H1 (cell line): ENCODE data around the gene USP1. TPM values are rescaled to one million over a fixed set of nuclear protein-coding genes. Genes with fewer than 3 reads are reported as not detected.

Experiments
- CTCF ChIA-PET: fragments of 300-600 bp; sonication (Branson Sonifier 250); formaldehyde crosslinking; loops from one replicate; lab custom pipeline; 2021; ENCODE audit not compliant: partially characterized antibody; lab: Charles Lee
- POLR2A ChIA-PET: fragments of 300-600 bp; sonication (Branson Sonifier 250); formaldehyde crosslinking; loops from one replicate; lab custom pipeline; 2021; ENCODE audit warnings: inconsistent platforms; ENCODE audit not compliant: partially characterized antibody; lab: Charles Lee
- DNase-seq, 2 experiments: peaks; one replicate each; pipeline versions ENCODE4 v3.0.0 to v3.0.0-alpha.2; 2010 to 2022; ENCODE audit warnings: low spot score in 2 of 2, low read depth in 1 of 2, mixed read lengths in 1 of 2
- FAIRE-seq: peaks from 2 replicates; lab custom pipeline; 2011; peaks lifted over from hg19 to GRCh38; lab: Jason Lieb, UNC
- H2AFZ ChIP-seq: 2 replicates; pipeline ENCODE4 v1.8.1; 2012; ENCODE audit warnings: low read length, inconsistent platforms
- H2AK5ac ChIP-seq: 2 replicates; pipeline ENCODE4 v1.6.1; 2013; ENCODE audit warnings: low read depth, low read length
- H2BK120ac ChIP-seq: replicated peaks from 2 replicates; pipeline ENCODE3; 2013; ENCODE audit warnings: low read depth, low read length, inconsistent platforms
- H2BK12ac ChIP-seq: 2 replicates; pipeline ENCODE4 v1.6.1; 2013; ENCODE audit warnings: low read depth, low read length
- H2BK15ac ChIP-seq: 2 replicates; pipeline ENCODE4 v1.6.1; 2013; ENCODE audit warnings: low read length
- H2BK20ac ChIP-seq: 2 replicates; pipeline ENCODE4 v1.6.1; 2013; ENCODE audit warnings: low read length
- H2BK5ac ChIP-seq: 2 replicates; pipeline ENCODE4 v1.6.1; 2013; ENCODE audit warnings: low read depth, low read length
- H3K14ac ChIP-seq: 2 replicates; pipeline ENCODE4 v1.6.1; 2013; ENCODE audit warnings: inconsistent platforms; ENCODE audit not compliant: insufficient read length
- H3K18ac ChIP-seq: 2 replicates; pipeline ENCODE4 v1.6.1; 2013; ENCODE audit warnings: low read length; ENCODE audit errors: extremely low read depth
- H3K23ac ChIP-seq: 2 replicates; pipeline ENCODE4 v1.6.1; 2013; ENCODE audit warnings: inconsistent platforms; ENCODE audit not compliant: insufficient read length
- H3K23me2 ChIP-seq: 2 replicates; pipeline ENCODE4 v1.6.1; 2013; ENCODE audit warnings: low read depth, low read length
- H3K27ac ChIP-seq: 2 replicates; pipeline ENCODE4 v1.6.1; 2011; ENCODE audit warnings: low read depth, low read length, inconsistent platforms
- H3K27me3 ChIP-seq, 4 experiments: replicated peaks in 1 of 4; 1 replicate in 1 of 4; 2 replicates in 3 of 4; pipeline versions ENCODE4 v1.6.1 to v1.8.1; 2011 to 2013; ENCODE audit warnings: low read length in 3 of 4, mild to moderate bottlenecking in 3 of 4, inconsistent platforms in 2 of 4, mixed read lengths in 2 of 4, moderate library complexity in 1 of 4; ENCODE audit not compliant: control insufficient read depth in 3 of 4, insufficient read depth in 3 of 4; ENCODE audit errors: extremely low read depth in 1 of 4
- H3K36me3 ChIP-seq, 4 experiments: 2 replicates each; pipeline versions ENCODE4 v1.6.1 to v1.8.1; 2011 to 2013; ENCODE audit warnings: mild to moderate bottlenecking in 4 of 4, low read length in 3 of 4, moderate library complexity in 2 of 4, control low read depth in 1 of 4, inconsistent platforms in 1 of 4; ENCODE audit not compliant: insufficient read depth in 4 of 4, control insufficient read depth in 2 of 4
- H3K4ac ChIP-seq: replicated peaks from 2 replicates; pipeline ENCODE3; 2013; ENCODE audit warnings: low read length, low read depth, mixed read lengths, inconsistent platforms; ENCODE audit not compliant: insufficient read length
- H3K4me1 ChIP-seq, 4 experiments: replicated peaks in 1 of 4; 1 replicate in 1 of 4; 2 replicates in 3 of 4; pipeline versions ENCODE4 v1.6.1 to v1.8.1; 2011 to 2013; ENCODE audit warnings: low read length in 3 of 4, inconsistent platforms in 2 of 4, mixed read lengths in 1 of 4; ENCODE audit not compliant: insufficient read depth in 4 of 4, control insufficient read depth in 3 of 4
- H3K4me2 ChIP-seq, 2 experiments: 2 replicates each; pipeline versions ENCODE4 v1.6.1 to v1.8.1; 2011 to 2013; ENCODE audit warnings: low read depth in 2 of 2, low read length in 2 of 2, control low read depth in 1 of 2, inconsistent platforms in 1 of 2, mild to moderate bottlenecking in 1 of 2; ENCODE audit not compliant: insufficient read depth in 1 of 2
- H3K4me3 ChIP-seq, 4 experiments: fragments of 200-600, 300-600 bp in 1 of 4; sonication (generic), shearing (Covaris generic), sonication (Bioruptor Twin) in 1 of 4; 2 replicates each; pipeline versions ENCODE4 v1.5.1 to v1.8.1; 2011 to 2016; ENCODE audit warnings: low read length in 4 of 4, low read depth in 3 of 4, control low read depth in 2 of 4, inconsistent platforms in 2 of 4, mild to moderate bottlenecking in 2 of 4, mixed read lengths in 1 of 4, moderate library complexity in 1 of 4; ENCODE audit not compliant: insufficient read depth in 2 of 4; ENCODE audit errors: extremely low read depth in 1 of 4
- H3K56ac ChIP-seq: replicated peaks from 2 replicates; pipeline ENCODE3; 2013; ENCODE audit warnings: low read depth, mild to moderate bottlenecking, mixed read lengths, low read length, inconsistent platforms; ENCODE audit not compliant: insufficient read length
- H3K79me1 ChIP-seq: 2 replicates; pipeline ENCODE4 v1.6.1; 2013; ENCODE audit warnings: low read depth, low read length, control low read depth
- H3K79me2 ChIP-seq, 2 experiments: 2 replicates each; pipeline versions ENCODE4 v1.6.1 to v1.8.1; 2012 to 2013; ENCODE audit warnings: low read length in 2 of 2, mild to moderate bottlenecking in 2 of 2, inconsistent platforms in 1 of 2; ENCODE audit not compliant: insufficient read depth in 2 of 2, control insufficient read depth in 1 of 2
- H3K9ac ChIP-seq, 4 experiments: replicated peaks in 1 of 4; 1 replicate in 1 of 4; 2 replicates in 3 of 4; pipeline versions ENCODE4 v1.6.1 to v1.8.1; 2011 to 2013; ENCODE audit warnings: low read depth in 3 of 4, low read length in 3 of 4, control low read depth in 2 of 4, mild to moderate bottlenecking in 2 of 4, moderate library complexity in 2 of 4, inconsistent platforms in 1 of 4; ENCODE audit errors: extremely low read depth in 1 of 4
- H3K9me3 ChIP-seq, 2 experiments: 2 replicates each; pipeline versions ENCODE4 v1.6.1 to v1.8.1; 2012 to 2013; ENCODE audit warnings: mild to moderate bottlenecking in 2 of 2, moderate library complexity in 2 of 2, control low read depth in 1 of 2, inconsistent platforms in 1 of 2, low read depth in 1 of 2, low read length in 1 of 2, mixed read lengths in 1 of 2; ENCODE audit not compliant: insufficient read depth in 2 of 2
- H4K20me1 ChIP-seq, 2 experiments: replicated peaks in 1 of 2; 2 replicates each; pipeline versions ENCODE3 to v1.8.1; 2011 to 2013; ENCODE audit warnings: inconsistent platforms in 2 of 2, low read length in 2 of 2, mild to moderate bottlenecking in 1 of 2; ENCODE audit not compliant: insufficient read depth in 2 of 2, control insufficient read depth in 1 of 2
- H4K5ac ChIP-seq: 2 replicates; pipeline ENCODE4 v1.6.1; 2013; ENCODE audit warnings: low read length, low read depth, mixed read lengths, inconsistent platforms; ENCODE audit not compliant: insufficient read length
- H4K8ac ChIP-seq: 2 replicates; pipeline ENCODE4 v1.8.0; 2013; ENCODE audit warnings: mild to moderate bottlenecking, moderate library complexity, low read length, inconsistent platforms; ENCODE audit not compliant: insufficient read depth; ENCODE audit errors: extremely low read depth
- H4K91ac ChIP-seq: replicated peaks from 2 replicates; pipeline ENCODE3; 2013; ENCODE audit warnings: low read length, mixed read lengths, inconsistent platforms; ENCODE audit not compliant: insufficient read length
- CTBP2 ChIP-seq: IDR thresholded peaks from 2 replicates; pipeline ENCODE4 v1.7.0; 2011; ENCODE audit warnings: borderline replicate concordance, mild to moderate bottlenecking, moderate library complexity, mixed read lengths, low read length; ENCODE audit not compliant: insufficient read depth, insufficient read length
- GTF2F1 ChIP-seq: IDR thresholded peaks from 2 replicates; pipeline ENCODE4 v1.6.1; 2012; ENCODE audit warnings: low read depth, low read length, improper control_type of control experiment, borderline replicate concordance
- NANOG ChIP-seq: IDR thresholded peaks from 2 replicates; pipeline ENCODE4 v1.6.1; 2011; ENCODE audit warnings: low read length, low read depth, mild to moderate bottlenecking, inconsistent platforms; ENCODE audit not compliant: insufficient read depth, poor library complexity, severe bottlenecking
- SIX5 ChIP-seq: IDR thresholded peaks from 2 replicates; pipeline ENCODE4 v1.6.1; 2011; ENCODE audit warnings: mild to moderate bottlenecking, low read depth, low read length
- USF2 ChIP-seq: IDR thresholded peaks from 2 replicates; pipeline ENCODE4 v1.6.1; 2011; ENCODE audit warnings: low read length, improper control_type of control experiment
- WGBS, 2 experiments: shearing (Covaris generic) in 1 of 2; methylation state at CpG; one replicate each; pipeline versions ENCODE4 v1.1.6 to v1.1.7; 2013 to 2015; ENCODE audit warnings: low lambda C conversion rate in 2 of 2, mixed read lengths in 2 of 2, inconsistent platforms in 1 of 2, low coverage in 1 of 2, missing lambda C conversion rate in 1 of 2; ENCODE audit not compliant: insufficient replicate concordance in 2 of 2, insufficient coverage in 1 of 2, insufficient read length in 1 of 2; ENCODE audit errors: extremely low coverage in 1 of 2, missing lambda C conversion rate in 1 of 2; 5-methylcytosine and 5-hydroxymethylcytosine counted together
- polyA plus RNA-seq, 7 experiments: library from polyadenylated mRNA; depleted of rRNA in 3 of 7; stranded (reverse) in 5 of 7; unstranded in 2 of 7; fragments of >200 nt in 5 of 7; fragments of 200-250 nt in 2 of 7; gene quantifications; 1 replicate in 5 of 7; 2 replicates in 1 of 7; 4 replicates in 1 of 7; pipeline versions ENCODE4 v1.2.1 to v1.2.3, GENCODE V29; 2011 to 2013; ENCODE audit warnings: missing spikeins in 2 of 7, mixed read lengths in 2 of 7
- total RNA-seq: library from RNA; stranded (reverse); fragmentation: NEBNext Ultra II Directional; extraction: Animal tissue kit (Norgen Biotek cat#: 25700); gene quantifications from 2 replicates; pipeline ENCODE4 v1.2.1, GENCODE V29; 2021

The USP1 gene
- total and polyA plus RNA-seq, 2 of the 8 experiments (the other 6 are each of a cell fraction or from before 2014, with no cell fraction given), result 9.1 to 49.6 TPM

GRCh38 chr1:62487956-62488355 is 51.1 kb downstream of the USP1 start:
- no peak for FAIRE-seq
- H2BK12ac ChIP-seq, result no peak overlapping the region
- H2AFZ ChIP-seq, result no peak overlapping the region
- peaks cover 0 to 3% (median 0%) of the 10 kb centered on the region in 4 experiments; a peak in 3 of 7 replicates for H3K4me1 ChIP-seq
- DNase-seq, result no peak
- no peak overlapping the region for H3K27ac ChIP-seq
- H3K27me3 ChIP-seq, result no peaks in the 10 kb centered on the region
- H3K18ac ChIP-seq, result no peak overlapping the region
- H3K9ac ChIP-seq, result no peak overlapping the region
- H2BK15ac ChIP-seq, result no peak overlapping the region
- no peak overlapping the region for H4K91ac ChIP-seq
- no peak overlapping the region for H2AK5ac ChIP-seq
- H4K5ac ChIP-seq, result no peak overlapping the region
- TF ChIP-seq NANOG (peak; percentile 42), CTBP2 (no peak), SIX5 (no peak), GTF2F1 (no peak), USF2 (no peak)
- H3K4me3 ChIP-seq, result no peak overlapping the region
- H4K20me1 ChIP-seq, result no peaks in the 10 kb centered on the region
- H3K79me2 ChIP-seq, result no peaks in the 10 kb centered on the region
- peak overlapping the region in 1 of 2 experiments; percentile 3; a peak in 2 of 4 replicates for H3K4me2 ChIP-seq
- H2BK20ac ChIP-seq, result no peak overlapping the region
- H3K56ac ChIP-seq, result no peak overlapping the region
- H2BK5ac ChIP-seq, result no peak overlapping the region
- H3K23ac ChIP-seq, result no peak overlapping the region
- no peak overlapping the region for H3K14ac ChIP-seq
- H3K23me2 ChIP-seq, result no peaks in the 10 kb centered on the region
- 49% methylated on average over 2 of the region's 2 CpGs; no CpG with 5 or more reads in 1 of the 2 experiments for WGBS, 2 experiments
- no peak overlapping the region for H2BK120ac ChIP-seq
- no peak overlapping the region for H4K8ac ChIP-seq
- ChIA-PET POLR2A (no interaction called here), CTCF (interaction anchor here (1.4 kb wide), 1 partner anchor 19 kb away, joined by 4 read pairs; no protein-coding TSS in a partner anchor)
- H3K36me3 ChIP-seq, result no peaks in the 10 kb centered on the region; a peak in 1 of 8 replicates
- H3K79me1 ChIP-seq, result no peaks in the 10 kb centered on the region
- H3K9me3 ChIP-seq, result no peaks in the 10 kb centered on the region
- no peak overlapping the region for H3K4ac ChIP-seq
